ENCODE data around the gene CXCL16.

- no peak for TF ChIP-seq CTCF (IDR thresholded peaks at IDR 0.05; ENCODE audit: insufficient read depth, low read length, poor library complexity, severe bottlenecking)
- TF ChIP-seq EZH2phosphoT487 (conservative IDR thresholded peaks at IDR 0.05; ENCODE audit: low read length): no peak
These were observed 20.0 kb downstream of the CXCL16 start for GRCh38 chr17:4719684-4720221.
